ENCODE measurements around the gene CCDC192.

CCDC192 gene

DNA sequence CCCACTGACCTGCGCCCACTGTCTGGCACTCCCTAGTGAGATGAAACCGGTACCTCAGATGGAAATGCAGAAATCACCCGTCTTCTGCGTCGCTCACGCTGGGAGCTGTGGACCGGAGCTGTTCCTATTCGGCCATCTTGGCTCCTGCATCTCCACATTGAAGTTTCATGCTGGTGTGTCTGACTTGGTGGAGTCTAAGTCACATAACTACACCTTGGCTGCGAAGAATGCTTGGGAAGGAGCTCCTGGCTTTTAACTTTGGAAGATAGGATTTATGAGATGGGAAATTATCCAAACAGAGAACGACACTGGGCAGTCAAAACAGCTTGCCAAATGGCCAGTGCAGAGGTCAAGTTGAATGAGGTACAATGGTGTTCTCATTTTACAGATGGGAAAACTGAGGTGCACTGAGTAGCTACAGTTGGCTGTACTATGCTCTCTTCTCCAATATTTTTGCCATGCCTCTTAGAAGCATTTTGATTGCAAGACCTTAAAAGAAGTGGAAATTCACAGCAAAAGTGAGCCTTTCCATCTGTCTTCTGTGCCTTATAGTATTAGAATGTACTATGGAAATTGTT, 36.7 kb downstream of the CCDC192 start:
- Histone ChIP-seq H3K18ac (ENCODE audit: low read depth in 1 of 2, low read length in 2 of 2) (no peak overlapping the region), H3K9ac (ENCODE audit: low read length) (no peak overlapping the region), H3K4me3 (ENCODE audit: insufficient read depth in 1 of 2, low read depth in 1 of 2, low read length in 2 of 2) (no peak overlapping the region), H3K4me2 (ENCODE audit: low read length, poor library complexity, severe bottlenecking) (no peak overlapping the region), H3K27me3 (ENCODE audit: control insufficient read depth in 1 of 2, insufficient read depth in 1 of 2, low read length in 2 of 2) (no peaks in the 10 kb centered on the region), H2BK5ac (ENCODE audit: low read depth, low read length, poor library complexity, severe bottlenecking) (no peak overlapping the region), H3K14ac (ENCODE audit: low read length in 2 of 2) (no peak overlapping the region), H2AK5ac (ENCODE audit: low read length, severe bottlenecking) (no peak overlapping the region), H4K8ac (ENCODE audit: low read length) (no peak overlapping the region), H2BK12ac (ENCODE audit: low read length in 2 of 2) (no peak overlapping the region), H3K36me3 (ENCODE audit: control insufficient read depth in 1 of 2, insufficient read depth in 2 of 2, low read depth in 1 of 2, low read length in 2 of 2) (no peaks in the 10 kb centered on the region), H2BK15ac (ENCODE audit: low read depth, poor library complexity, severe bottlenecking) (no peak overlapping the region), H4K91ac (ENCODE audit: low read length) (no peak overlapping the region), H2BK120ac (ENCODE audit: low read depth, low read length) (no peak overlapping the region), H3K4ac (ENCODE audit: low read depth in 1 of 2, low read length in 2 of 2) (no peak overlapping the region), H3K9me3 (ENCODE audit: control insufficient read depth, low read length) (no peaks in the 10 kb centered on the region), H3K4me1 (ENCODE audit: control insufficient read depth, insufficient read depth, low read depth, low read length) (peaks cover 4% of the 10 kb centered on the region), H3K23ac (ENCODE audit: low read length in 2 of 2) (no peak overlapping the region), H2AFZ (ENCODE audit: low read depth, low read length) (no peak overlapping the region), H3K27ac (ENCODE audit: low read length, poor library complexity, severe bottlenecking) (no peak overlapping the region), H3K79me1 (replicated peaks; ENCODE audit: low read length, poor library complexity, severe bottlenecking) (no peaks in the 10 kb centered on the region)
- 91% methylated on average over 10 of the region's 10 CpGs for WGBS
- DNase-seq, result no peak

GRCh38 chr5:127741412-127741811, 38.2 kb downstream of the CCDC192 start:
- DNase-seq, result no peak
- no peak overlapping the region for H3K14ac ChIP-seq (ENCODE audit: low read length in 2 of 2)
- H2AFZ ChIP-seq (ENCODE audit: low read depth, low read length), result no peak overlapping the region
- no peak overlapping the region for H3K18ac ChIP-seq (ENCODE audit: low read depth in 1 of 2, low read length in 2 of 2)
- H2AK5ac ChIP-seq (ENCODE audit: low read length, severe bottlenecking), result no peak overlapping the region
- no peak overlapping the region for H3K4me3 ChIP-seq (ENCODE audit: insufficient read depth in 1 of 2, low read depth in 1 of 2, low read length in 2 of 2)
- no peak overlapping the region for H3K23ac ChIP-seq (ENCODE audit: low read length in 2 of 2)
- H3K27me3 ChIP-seq (ENCODE audit: control insufficient read depth in 1 of 2, insufficient read depth in 1 of 2, low read length in 2 of 2), result no peaks in the 10 kb centered on the region
- no peak overlapping the region for H3K9ac ChIP-seq (ENCODE audit: low read length)
- H3K27ac ChIP-seq (ENCODE audit: low read length, poor library complexity, severe bottlenecking), result no peak overlapping the region
- no peak overlapping the region for H2BK12ac ChIP-seq (ENCODE audit: low read length in 2 of 2)
- H2BK15ac ChIP-seq (ENCODE audit: low read depth, poor library complexity, severe bottlenecking), result no peak overlapping the region
- no peak overlapping the region for H3K4me2 ChIP-seq (ENCODE audit: low read length, poor library complexity, severe bottlenecking)
- H2BK5ac ChIP-seq (ENCODE audit: low read depth, low read length, poor library complexity, severe bottlenecking), result no peak overlapping the region
- no peaks in the 10 kb centered on the region for H3K79me1 ChIP-seq (replicated peaks; ENCODE audit: low read length, poor library complexity, severe bottlenecking)
- H3K4ac ChIP-seq (ENCODE audit: low read depth in 1 of 2, low read length in 2 of 2), result no peak overlapping the region
- no peaks in the 10 kb centered on the region for H3K9me3 ChIP-seq (ENCODE audit: control insufficient read depth, low read length)
- H3K36me3 ChIP-seq (ENCODE audit: control insufficient read depth in 1 of 2, insufficient read depth in 2 of 2, low read depth in 1 of 2, low read length in 2 of 2), result no peaks in the 10 kb centered on the region
- peaks cover 4% of the 10 kb centered on the region for H3K4me1 ChIP-seq (ENCODE audit: control insufficient read depth, insufficient read depth, low read depth, low read length)
- H2BK120ac ChIP-seq (ENCODE audit: low read depth, low read length), result no peak overlapping the region
- no peak overlapping the region for H4K8ac ChIP-seq (ENCODE audit: low read length)
- H4K91ac ChIP-seq (ENCODE audit: low read length), result no peak overlapping the region

DNA sequence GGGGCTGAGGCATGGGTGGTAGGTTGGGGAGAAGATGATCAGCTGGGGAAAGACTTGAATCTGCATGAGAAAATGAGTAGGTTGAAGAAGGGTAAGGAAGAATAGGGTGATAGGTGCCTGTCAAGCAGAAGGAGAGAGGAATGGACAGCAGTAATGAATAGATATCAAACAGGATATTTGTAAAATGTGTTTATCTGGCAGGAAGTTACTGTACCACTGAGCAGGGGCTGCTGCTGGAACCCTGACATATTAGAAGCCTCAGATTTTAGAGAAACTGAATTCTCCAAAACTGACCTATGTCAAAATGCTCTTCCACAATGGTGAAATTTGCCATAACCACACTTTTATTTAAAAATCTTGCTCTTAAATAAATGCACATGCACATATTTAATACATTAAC, 41.0 kb downstream of the CCDC192 start:
- Histone ChIP-seq H3K27me3 (ENCODE audit: control insufficient read depth in 1 of 2, insufficient read depth in 1 of 2, low read length in 2 of 2) (no peaks in the 10 kb centered on the region), H3K27ac (ENCODE audit: low read length, poor library complexity, severe bottlenecking) (no peak overlapping the region), H2BK5ac (ENCODE audit: low read depth, low read length, poor library complexity, severe bottlenecking) (no peak overlapping the region), H3K4ac (ENCODE audit: low read depth in 1 of 2, low read length in 2 of 2) (no peak overlapping the region), H2BK12ac (ENCODE audit: low read length in 2 of 2) (no peak overlapping the region), H3K9me3 (ENCODE audit: control insufficient read depth, low read length) (no peaks in the 10 kb centered on the region), H2BK120ac (ENCODE audit: low read depth, low read length) (no peak overlapping the region), H2BK15ac (ENCODE audit: low read depth, poor library complexity, severe bottlenecking) (no peak overlapping the region), H3K79me1 (replicated peaks; ENCODE audit: low read length, poor library complexity, severe bottlenecking) (no peaks in the 10 kb centered on the region), H3K23ac (ENCODE audit: low read length in 2 of 2) (no peak overlapping the region), H3K14ac (ENCODE audit: low read length in 2 of 2) (no peak overlapping the region), H4K91ac (ENCODE audit: low read length) (no peak overlapping the region), H3K36me3 (ENCODE audit: control insufficient read depth in 1 of 2, insufficient read depth in 2 of 2, low read depth in 1 of 2, low read length in 2 of 2) (no peaks in the 10 kb centered on the region), H3K18ac (ENCODE audit: low read depth in 1 of 2, low read length in 2 of 2) (no peak overlapping the region), H3K9ac (ENCODE audit: low read length) (no peak overlapping the region), H2AFZ (ENCODE audit: low read depth, low read length) (no peak overlapping the region), H3K4me1 (ENCODE audit: control insufficient read depth, insufficient read depth, low read depth, low read length) (peaks cover 4% of the 10 kb centered on the region), H4K8ac (ENCODE audit: low read length) (no peak overlapping the region), H3K4me2 (ENCODE audit: low read length, poor library complexity, severe bottlenecking) (no peak overlapping the region), H3K4me3 (ENCODE audit: insufficient read depth in 1 of 2, low read depth in 1 of 2, low read length in 2 of 2) (no peak overlapping the region), H2AK5ac (ENCODE audit: low read length, severe bottlenecking) (no peak overlapping the region)
- no peak for DNase-seq

- WGBS, result no CpG with 5 or more reads among the region's 1 CpG
- no peak overlapping the region for H3K4me3 ChIP-seq (ENCODE audit: insufficient read depth in 1 of 2, low read depth in 1 of 2, low read length in 2 of 2)
- no peak overlapping the region for H3K27ac ChIP-seq (ENCODE audit: low read length, poor library complexity, severe bottlenecking)
- no peak overlapping the region for H2BK5ac ChIP-seq (ENCODE audit: low read depth, low read length, poor library complexity, severe bottlenecking)
- peak; percentile 39 for DNase-seq
- H3K14ac ChIP-seq (ENCODE audit: low read length in 2 of 2), result no peak overlapping the region
- H3K4me1 ChIP-seq (ENCODE audit: control insufficient read depth, insufficient read depth, low read depth, low read length), result no peaks in the 10 kb centered on the region
- no peak overlapping the region for H3K23ac ChIP-seq (ENCODE audit: low read length in 2 of 2)
- no peak overlapping the region for H3K9ac ChIP-seq (ENCODE audit: low read length)
- no peak overlapping the region for H2AFZ ChIP-seq (ENCODE audit: low read depth, low read length)
- H3K4me2 ChIP-seq (ENCODE audit: low read length, poor library complexity, severe bottlenecking), result no peak overlapping the region
- H4K91ac ChIP-seq (ENCODE audit: low read length), result no peak overlapping the region
- no peak overlapping the region for H3K4ac ChIP-seq (ENCODE audit: low read depth in 1 of 2, low read length in 2 of 2)
- H2BK12ac ChIP-seq (ENCODE audit: low read length in 2 of 2), result no peak overlapping the region
- no peak overlapping the region for H2AK5ac ChIP-seq (ENCODE audit: low read length, severe bottlenecking)
- no peaks in the 10 kb centered on the region for H3K79me1 ChIP-seq (replicated peaks; ENCODE audit: low read length, poor library complexity, severe bottlenecking)
- no peaks in the 10 kb centered on the region for H3K27me3 ChIP-seq (ENCODE audit: control insufficient read depth in 1 of 2, insufficient read depth in 1 of 2, low read length in 2 of 2)
- no peak overlapping the region for H3K18ac ChIP-seq (ENCODE audit: low read depth in 1 of 2, low read length in 2 of 2)
- H3K9me3 ChIP-seq (ENCODE audit: control insufficient read depth, low read length), result no peaks in the 10 kb centered on the region
- no peak overlapping the region for H2BK15ac ChIP-seq (ENCODE audit: low read depth, poor library complexity, severe bottlenecking)
- H3K36me3 ChIP-seq (ENCODE audit: control insufficient read depth in 1 of 2, insufficient read depth in 2 of 2, low read depth in 1 of 2, low read length in 2 of 2), result no peaks in the 10 kb centered on the region
- H2BK120ac ChIP-seq (ENCODE audit: low read depth, low read length), result no peak overlapping the region
- no peak overlapping the region for H4K8ac ChIP-seq (ENCODE audit: low read length)
Observed at GRCh38 chr5:127746756-127747155, 43.6 kb downstream of the CCDC192 start.

All from mesenchymal stem cell (in vitro differentiated cells and primary cell).